Sigmoid colon (tissue), 7 donors: ENCODE data around the gene CCDC38. TPM values are rescaled to one million over a fixed set of nuclear protein-coding genes. Genes with fewer than 3 reads are reported as not detected.

ENCODE experiments used
- DNase-seq: peaks from one replicate; pipeline ENCODE4 v3.0.0-alpha.2; 2019
- H3K27ac ChIP-seq, 4 donors: fragments of 200-600 bp; sonication (generic); one replicate each; pipeline ENCODE4 v1.5.1; 2016 to 2019; ENCODE audit warnings: mild to moderate bottlenecking in 1 of 4
- H3K27me3 ChIP-seq, 3 donors: fragments of 200-600 bp; sonication (generic); one replicate each; pipeline ENCODE4 v1.5.1; 2019; ENCODE audit warnings: mild to moderate bottlenecking in 1 of 3
- H3K36me3 ChIP-seq, 4 donors: fragments of 200-600 bp; sonication (generic); one replicate each; pipeline ENCODE4 v1.5.1; 2016 to 2019
- H3K4me1 ChIP-seq, 4 donors: fragments of 200-600 bp; sonication (generic); one replicate each; pipeline ENCODE4 v1.5.1; 2017 to 2019
- H3K4me3 ChIP-seq, 4 donors: fragments of 200-600 bp; sonication (generic); one replicate each; pipeline ENCODE4 v1.5.1; 2017 to 2019; ENCODE audit warnings: mild to moderate bottlenecking in 2 of 4, moderate library complexity in 1 of 4
- H3K9me3 ChIP-seq, 4 donors: fragments of 200-600 bp in 3 of 4; sonication (generic) in 3 of 4; one replicate each; pipeline versions ENCODE4 v1.5.1 to v1.6.1; 2013 to 2019
- EP300 ChIP-seq, 4 donors: sonication (generic); formaldehyde crosslinking; IDR thresholded peaks; one replicate each; pipeline ENCODE4 v1.6.1; 2017; ENCODE audit warnings: antibody characterized with exemption in 4 of 4
- POLR2A ChIP-seq, 2 donors: fragments of 450-650 bp; IDR thresholded peaks; one replicate each; pipeline ENCODE4 v1.6.1; 2016; ENCODE audit warnings: antibody characterized with exemption in 2 of 2, mild to moderate bottlenecking in 2 of 2, moderate library complexity in 2 of 2
- POLR2AphosphoS5 ChIP-seq, 4 donors: sonication (generic); formaldehyde crosslinking; IDR thresholded peaks; one replicate each; pipeline ENCODE4 v1.6.1; 2017; ENCODE audit warnings: antibody characterized with exemption in 4 of 4
- WGBS, 2 donors: extraction: QIAGEN DNeasy Blood & Tissue Kit; methylation state at CpG; one replicate each; pipeline ENCODE4 v1.1.7; 2013; 5-methylcytosine and 5-hydroxymethylcytosine counted together
- intact Hi-C: fragments of 100-400 bp; cut with DNase I; formaldehyde crosslinking; loops from one replicate; pipeline ENCODE4 v1.15.1; 2023
- polyA plus RNA-seq, 3 donors: library from polyadenylated mRNA; stranded (reverse); fragments of 200-250 nt; gene quantifications; one replicate each; pipeline ENCODE4 v1.2.3, GENCODE V29; 2013
- total RNA-seq, 4 donors: library from RNA; depleted of rRNA; stranded (reverse); fragments of >200 nt; gene quantifications; one replicate each; pipeline ENCODE4 v1.1.0, GENCODE V29; 2016
- TF ChIP-seq, protein P1 (sequence below), 4 experiments: fragments of 450-650 bp in 3 of 4; fragments of 200-600 bp in 1 of 4; IDR thresholded peaks; one replicate each; pipeline ENCODE4 v1.5.1; 2016 to 2019; ENCODE audit warnings: antibody characterized with exemption in 4 of 4, mild to moderate bottlenecking in 3 of 4, moderate library complexity in 2 of 4
- donor health status: healthy with polysubstance abuse.
- donor health status: Bipolar disorder and iron deficiency.
- donor health status: healthy.

The CCDC38 gene
- total and polyA plus RNA-seq, 7 donors = not detected

DNA sequence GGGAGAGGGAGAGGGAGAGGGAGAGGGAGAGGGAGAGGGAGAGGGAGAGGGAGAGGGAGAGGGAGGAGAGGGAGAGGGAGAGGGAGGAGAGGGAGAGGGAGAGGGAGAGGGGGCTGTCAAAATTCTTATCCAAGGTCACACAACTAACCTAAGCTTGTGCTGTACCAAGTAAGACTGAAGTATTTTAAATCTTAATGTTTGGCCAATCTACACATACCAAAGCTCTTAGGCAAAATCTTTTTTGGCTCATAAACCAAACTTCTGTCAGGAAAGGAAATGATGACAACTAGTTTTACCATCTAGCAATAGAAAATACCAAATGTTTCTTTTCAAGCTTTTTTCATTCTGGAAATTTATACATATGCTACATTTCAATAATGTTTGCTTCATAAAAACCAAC is 33.8 kb downstream of the CCDC38 start:
- H3K27ac ChIP-seq = no peak overlapping the region
- TF ChIP-seq, protein P1, sequence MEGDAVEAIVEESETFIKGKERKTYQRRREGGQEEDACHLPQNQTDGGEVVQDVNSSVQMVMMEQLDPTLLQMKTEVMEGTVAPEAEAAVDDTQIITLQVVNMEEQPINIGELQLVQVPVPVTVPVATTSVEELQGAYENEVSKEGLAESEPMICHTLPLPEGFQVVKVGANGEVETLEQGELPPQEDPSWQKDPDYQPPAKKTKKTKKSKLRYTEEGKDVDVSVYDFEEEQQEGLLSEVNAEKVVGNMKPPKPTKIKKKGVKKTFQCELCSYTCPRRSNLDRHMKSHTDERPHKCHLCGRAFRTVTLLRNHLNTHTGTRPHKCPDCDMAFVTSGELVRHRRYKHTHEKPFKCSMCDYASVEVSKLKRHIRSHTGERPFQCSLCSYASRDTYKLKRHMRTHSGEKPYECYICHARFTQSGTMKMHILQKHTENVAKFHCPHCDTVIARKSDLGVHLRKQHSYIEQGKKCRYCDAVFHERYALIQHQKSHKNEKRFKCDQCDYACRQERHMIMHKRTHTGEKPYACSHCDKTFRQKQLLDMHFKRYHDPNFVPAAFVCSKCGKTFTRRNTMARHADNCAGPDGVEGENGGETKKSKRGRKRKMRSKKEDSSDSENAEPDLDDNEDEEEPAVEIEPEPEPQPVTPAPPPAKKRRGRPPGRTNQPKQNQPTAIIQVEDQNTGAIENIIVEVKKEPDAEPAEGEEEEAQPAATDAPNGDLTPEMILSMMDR (IDR thresholded peaks at IDR 0.05) = no peak
- TF ChIP-seq POLR2A (IDR thresholded peaks at IDR 0.05) (no peak), EP300 (IDR thresholded peaks at IDR 0.05) (no peak), POLR2AphosphoS5 (IDR thresholded peaks at IDR 0.05) (no peak)
- H3K4me3 ChIP-seq = no peak overlapping the region
- no peaks in the 10 kb centered on the region for H3K27me3 ChIP-seq
- no peak for DNase-seq
- H3K4me1 ChIP-seq = no peaks in the 10 kb centered on the region
- H3K36me3 ChIP-seq = no peaks in the 10 kb centered on the region
- intact Hi-C loops = no loop called here
- no peaks in the 10 kb centered on the region for H3K9me3 ChIP-seq

DNA sequence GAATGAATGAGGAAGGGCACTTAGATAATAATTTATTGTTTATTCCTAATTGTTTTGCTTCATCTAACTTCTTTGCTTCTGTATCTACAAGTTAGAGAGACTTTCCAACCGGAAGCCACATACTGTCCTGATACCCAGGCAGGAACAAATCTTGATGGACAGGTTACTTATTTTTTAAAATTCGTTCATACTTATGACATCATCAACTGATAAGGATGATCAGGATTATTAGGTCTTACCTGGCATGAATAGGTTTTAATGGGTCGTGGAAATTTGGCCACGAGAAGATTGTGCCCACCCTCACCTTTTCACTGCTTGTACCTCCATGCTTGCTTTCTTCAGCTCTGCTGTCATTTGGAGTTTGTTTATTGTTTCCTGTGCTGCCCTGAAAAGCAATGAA is 44.3 kb downstream of the CCDC38 start:
- TF ChIP-seq POLR2AphosphoS5 (IDR thresholded peaks at IDR 0.05) = no peak
- no peak for TF ChIP-seq EP300 (IDR thresholded peaks at IDR 0.05)
- Histone ChIP-seq H3K9me3 (no peaks in the 10 kb centered on the region), H3K27me3 (no peaks in the 10 kb centered on the region), H3K36me3 (no peaks in the 10 kb centered on the region), H3K4me1 (no peaks in the 10 kb centered on the region), H3K27ac (no peak overlapping the region), H3K4me3 (no peak overlapping the region)
- intact Hi-C loops = no loop called here
- no peak for DNase-seq
- 58 to 63% methylated on average over 4 of the region's 4 CpGs for WGBS, 2 donors

DNA sequence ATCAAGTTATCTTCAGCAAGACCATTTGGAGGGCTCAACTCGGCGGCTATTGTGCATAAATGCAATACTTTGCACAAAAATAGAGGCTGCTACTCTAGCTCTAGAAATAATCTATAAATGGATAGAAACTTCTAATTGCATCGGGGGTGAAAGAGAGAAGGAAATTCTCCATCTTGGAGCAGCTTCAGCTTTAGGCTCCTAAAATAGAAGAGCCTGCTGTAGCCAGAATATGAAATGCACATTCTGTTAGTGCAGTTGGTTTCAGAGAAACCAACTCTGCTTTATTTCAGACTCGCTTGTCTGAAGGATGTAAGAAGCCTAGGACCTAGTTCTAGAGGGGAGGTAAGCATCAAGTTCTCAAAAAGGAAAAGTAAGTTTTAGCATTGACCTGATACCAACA is 45.6 kb downstream of the CCDC38 start:
- H3K4me1 ChIP-seq = no peaks in the 10 kb centered on the region
- DNase-seq = no peak
- no peaks in the 10 kb centered on the region for H3K9me3 ChIP-seq
- H3K27me3 ChIP-seq = no peaks in the 10 kb centered on the region
- H3K4me3 ChIP-seq = no peak overlapping the region
- H3K36me3 ChIP-seq = no peaks in the 10 kb centered on the region
- intact Hi-C loops = no loop called here
- TF ChIP-seq POLR2AphosphoS5 (IDR thresholded peaks at IDR 0.05) (no peak), POLR2A (IDR thresholded peaks at IDR 0.05) (no peak), EP300 (IDR thresholded peaks at IDR 0.05) (no peak)
- TF ChIP-seq, protein P1 (IDR thresholded peaks at IDR 0.05) = no peak
- no peak overlapping the region for H3K27ac ChIP-seq
- 92 to 93% methylated on average over 4 of the region's 4 CpGs for WGBS, 2 donors

DNA sequence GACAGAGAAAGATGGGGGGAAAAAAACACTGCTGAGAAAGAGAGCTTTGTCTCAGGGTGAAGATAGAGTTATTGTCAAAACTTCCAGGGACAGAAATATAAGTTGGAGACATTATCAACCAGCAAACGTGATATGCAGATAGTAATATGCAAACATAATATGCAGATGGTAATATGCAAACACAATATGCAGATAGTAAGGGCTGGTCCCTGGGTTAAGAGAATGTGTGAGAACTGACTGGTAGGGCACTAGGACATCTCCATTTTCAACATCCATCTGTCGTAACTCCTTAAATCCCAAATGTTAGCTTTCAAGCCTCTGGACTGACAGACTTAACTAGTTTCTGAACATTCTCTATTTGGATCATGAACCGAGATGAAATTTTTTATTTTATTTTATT is 51.5 kb downstream of the CCDC38 start:
- Histone ChIP-seq H3K4me3 (no peak overlapping the region), H3K36me3 (no peaks in the 10 kb centered on the region), H3K9me3 (no peaks in the 10 kb centered on the region), H3K4me1 (no peaks in the 10 kb centered on the region), H3K27ac (no peak overlapping the region), H3K27me3 (no peaks in the 10 kb centered on the region)
- intact Hi-C loops = no loop called here
- DNase-seq = no peak
- 70 to 82% methylated on average over 3 of the region's 3 CpGs for WGBS, 2 donors
- TF ChIP-seq EP300 (IDR thresholded peaks at IDR 0.05) (no peak), POLR2A (IDR thresholded peaks at IDR 0.05) (no peak), POLR2AphosphoS5 (IDR thresholded peaks at IDR 0.05) (no peak)
- TF ChIP-seq, protein P1 (IDR thresholded peaks at IDR 0.05) = no peak

DNA sequence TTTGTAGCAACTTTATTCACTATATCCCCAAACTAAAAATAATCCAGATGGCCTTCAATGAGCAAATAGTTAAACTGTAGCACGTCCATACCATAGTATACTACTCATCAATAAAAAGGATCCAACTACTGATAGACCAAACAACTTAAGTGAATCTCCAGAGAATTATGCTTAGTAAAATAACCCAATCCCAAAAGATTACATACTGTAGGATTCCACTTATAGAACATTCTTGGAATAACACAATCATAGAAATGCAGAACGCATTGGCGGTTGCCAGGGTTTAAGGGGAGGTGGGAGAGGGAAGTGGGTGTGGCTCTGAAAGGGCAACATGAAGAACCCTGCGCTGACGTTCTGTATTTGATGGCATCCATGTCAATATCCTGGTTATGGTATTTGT is 55.1 kb downstream of the CCDC38 start:
- H3K4me1 ChIP-seq = no peaks in the 10 kb centered on the region
- no peaks in the 10 kb centered on the region for H3K36me3 ChIP-seq
- no peak overlapping the region for H3K27ac ChIP-seq
- 77 to 83% methylated on average over 5 of the region's 5 CpGs for WGBS, 2 donors
- TF ChIP-seq EP300 (IDR thresholded peaks at IDR 0.05) = no peak
- TF ChIP-seq, protein P1 (IDR thresholded peaks at IDR 0.05) = no peak
- TF ChIP-seq POLR2AphosphoS5 (IDR thresholded peaks at IDR 0.05) = no peak
- no peak for TF ChIP-seq POLR2A (IDR thresholded peaks at IDR 0.05)
- intact Hi-C loops = no loop called here
- H3K4me3 ChIP-seq = no peak overlapping the region
- DNase-seq = no peak
- no peaks in the 10 kb centered on the region for H3K27me3 ChIP-seq
- no peaks in the 10 kb centered on the region for H3K9me3 ChIP-seq
